H1 (cell line): ENCODE results near the gene SOBP. TPM values are rescaled to one million over a fixed set of nuclear protein-coding genes. Genes with fewer than 3 reads are reported as not detected.

Experiments
- CTCF ChIA-PET: fragments of 300-600 bp; sonication (Branson Sonifier 250); formaldehyde crosslinking; loops from one replicate; lab custom pipeline; 2021; ENCODE audit not compliant: partially characterized antibody; lab: Charles Lee
- POLR2A ChIA-PET: fragments of 300-600 bp; sonication (Branson Sonifier 250); formaldehyde crosslinking; loops from one replicate; lab custom pipeline; 2021; ENCODE audit warnings: inconsistent platforms; ENCODE audit not compliant: partially characterized antibody; lab: Charles Lee
- DNase-seq, 2 experiments: peaks; one replicate each; pipeline versions ENCODE4 v3.0.0 to v3.0.0-alpha.2; 2010 to 2022; ENCODE audit warnings: low spot score in 2 of 2, low read depth in 1 of 2, mixed read lengths in 1 of 2
- FAIRE-seq: peaks from 2 replicates; lab custom pipeline; 2011; peaks lifted over from hg19 to GRCh38; lab: Jason Lieb, UNC
- H2AFZ ChIP-seq: 2 replicates; pipeline ENCODE4 v1.8.1; 2012; ENCODE audit warnings: low read length, inconsistent platforms
- H2AK5ac ChIP-seq: 2 replicates; pipeline ENCODE4 v1.6.1; 2013; ENCODE audit warnings: low read depth, low read length
- H2BK120ac ChIP-seq: replicated peaks from 2 replicates; pipeline ENCODE3; 2013; ENCODE audit warnings: low read depth, low read length, inconsistent platforms
- H2BK12ac ChIP-seq: 2 replicates; pipeline ENCODE4 v1.6.1; 2013; ENCODE audit warnings: low read depth, low read length
- H2BK15ac ChIP-seq: 2 replicates; pipeline ENCODE4 v1.6.1; 2013; ENCODE audit warnings: low read length
- H2BK20ac ChIP-seq: 2 replicates; pipeline ENCODE4 v1.6.1; 2013; ENCODE audit warnings: low read length
- H2BK5ac ChIP-seq: 2 replicates; pipeline ENCODE4 v1.6.1; 2013; ENCODE audit warnings: low read depth, low read length
- H3K14ac ChIP-seq: 2 replicates; pipeline ENCODE4 v1.6.1; 2013; ENCODE audit warnings: inconsistent platforms; ENCODE audit not compliant: insufficient read length
- H3K18ac ChIP-seq: 2 replicates; pipeline ENCODE4 v1.6.1; 2013; ENCODE audit warnings: low read length; ENCODE audit errors: extremely low read depth
- H3K23ac ChIP-seq: 2 replicates; pipeline ENCODE4 v1.6.1; 2013; ENCODE audit warnings: inconsistent platforms; ENCODE audit not compliant: insufficient read length
- H3K23me2 ChIP-seq: 2 replicates; pipeline ENCODE4 v1.6.1; 2013; ENCODE audit warnings: low read depth, low read length
- H3K27ac ChIP-seq: 2 replicates; pipeline ENCODE4 v1.6.1; 2011; ENCODE audit warnings: low read depth, low read length, inconsistent platforms
- H3K27me3 ChIP-seq, 4 experiments: replicated peaks in 1 of 4; 1 replicate in 1 of 4; 2 replicates in 3 of 4; pipeline versions ENCODE4 v1.6.1 to v1.8.1; 2011 to 2013; ENCODE audit warnings: low read length in 3 of 4, mild to moderate bottlenecking in 3 of 4, inconsistent platforms in 2 of 4, mixed read lengths in 2 of 4, moderate library complexity in 1 of 4; ENCODE audit not compliant: control insufficient read depth in 3 of 4, insufficient read depth in 3 of 4; ENCODE audit errors: extremely low read depth in 1 of 4
- H3K36me3 ChIP-seq, 4 experiments: 2 replicates each; pipeline versions ENCODE4 v1.6.1 to v1.8.1; 2011 to 2013; ENCODE audit warnings: mild to moderate bottlenecking in 4 of 4, low read length in 3 of 4, moderate library complexity in 2 of 4, control low read depth in 1 of 4, inconsistent platforms in 1 of 4; ENCODE audit not compliant: insufficient read depth in 4 of 4, control insufficient read depth in 2 of 4
- H3K4ac ChIP-seq: replicated peaks from 2 replicates; pipeline ENCODE3; 2013; ENCODE audit warnings: low read length, low read depth, mixed read lengths, inconsistent platforms; ENCODE audit not compliant: insufficient read length
- H3K4me1 ChIP-seq, 4 experiments: replicated peaks in 1 of 4; 1 replicate in 1 of 4; 2 replicates in 3 of 4; pipeline versions ENCODE4 v1.6.1 to v1.8.1; 2011 to 2013; ENCODE audit warnings: low read length in 3 of 4, inconsistent platforms in 2 of 4, mixed read lengths in 1 of 4; ENCODE audit not compliant: insufficient read depth in 4 of 4, control insufficient read depth in 3 of 4
- H3K4me2 ChIP-seq, 2 experiments: 2 replicates each; pipeline versions ENCODE4 v1.6.1 to v1.8.1; 2011 to 2013; ENCODE audit warnings: low read depth in 2 of 2, low read length in 2 of 2, control low read depth in 1 of 2, inconsistent platforms in 1 of 2, mild to moderate bottlenecking in 1 of 2; ENCODE audit not compliant: insufficient read depth in 1 of 2
- H3K4me3 ChIP-seq, 4 experiments: fragments of 200-600, 300-600 bp in 1 of 4; sonication (generic), shearing (Covaris generic), sonication (Bioruptor Twin) in 1 of 4; 2 replicates each; pipeline versions ENCODE4 v1.5.1 to v1.8.1; 2011 to 2016; ENCODE audit warnings: low read length in 4 of 4, low read depth in 3 of 4, control low read depth in 2 of 4, inconsistent platforms in 2 of 4, mild to moderate bottlenecking in 2 of 4, mixed read lengths in 1 of 4, moderate library complexity in 1 of 4; ENCODE audit not compliant: insufficient read depth in 2 of 4; ENCODE audit errors: extremely low read depth in 1 of 4
- H3K56ac ChIP-seq: replicated peaks from 2 replicates; pipeline ENCODE3; 2013; ENCODE audit warnings: low read depth, mild to moderate bottlenecking, mixed read lengths, low read length, inconsistent platforms; ENCODE audit not compliant: insufficient read length
- H3K79me1 ChIP-seq: 2 replicates; pipeline ENCODE4 v1.6.1; 2013; ENCODE audit warnings: low read depth, low read length, control low read depth
- H3K79me2 ChIP-seq, 2 experiments: 2 replicates each; pipeline versions ENCODE4 v1.6.1 to v1.8.1; 2012 to 2013; ENCODE audit warnings: low read length in 2 of 2, mild to moderate bottlenecking in 2 of 2, inconsistent platforms in 1 of 2; ENCODE audit not compliant: insufficient read depth in 2 of 2, control insufficient read depth in 1 of 2
- H3K9ac ChIP-seq, 4 experiments: replicated peaks in 1 of 4; 1 replicate in 1 of 4; 2 replicates in 3 of 4; pipeline versions ENCODE4 v1.6.1 to v1.8.1; 2011 to 2013; ENCODE audit warnings: low read depth in 3 of 4, low read length in 3 of 4, control low read depth in 2 of 4, mild to moderate bottlenecking in 2 of 4, moderate library complexity in 2 of 4, inconsistent platforms in 1 of 4; ENCODE audit errors: extremely low read depth in 1 of 4
- H3K9me3 ChIP-seq, 2 experiments: 2 replicates each; pipeline versions ENCODE4 v1.6.1 to v1.8.1; 2012 to 2013; ENCODE audit warnings: mild to moderate bottlenecking in 2 of 2, moderate library complexity in 2 of 2, control low read depth in 1 of 2, inconsistent platforms in 1 of 2, low read depth in 1 of 2, low read length in 1 of 2, mixed read lengths in 1 of 2; ENCODE audit not compliant: insufficient read depth in 2 of 2
- H4K20me1 ChIP-seq, 2 experiments: replicated peaks in 1 of 2; 2 replicates each; pipeline versions ENCODE3 to v1.8.1; 2011 to 2013; ENCODE audit warnings: inconsistent platforms in 2 of 2, low read length in 2 of 2, mild to moderate bottlenecking in 1 of 2; ENCODE audit not compliant: insufficient read depth in 2 of 2, control insufficient read depth in 1 of 2
- H4K5ac ChIP-seq: 2 replicates; pipeline ENCODE4 v1.6.1; 2013; ENCODE audit warnings: low read length, low read depth, mixed read lengths, inconsistent platforms; ENCODE audit not compliant: insufficient read length
- H4K8ac ChIP-seq: 2 replicates; pipeline ENCODE4 v1.8.0; 2013; ENCODE audit warnings: mild to moderate bottlenecking, moderate library complexity, low read length, inconsistent platforms; ENCODE audit not compliant: insufficient read depth; ENCODE audit errors: extremely low read depth
- H4K91ac ChIP-seq: replicated peaks from 2 replicates; pipeline ENCODE3; 2013; ENCODE audit warnings: low read length, mixed read lengths, inconsistent platforms; ENCODE audit not compliant: insufficient read length
- CBX8 ChIP-seq: fragments of 300-800, 300-1000 bp; sonication (generic); IDR thresholded peaks from 2 replicates; pipeline ENCODE4 v1.7.1; 2016; ENCODE audit warnings: low read depth, low read length, borderline replicate concordance
- E2F6 ChIP-seq: IDR thresholded peaks from 2 replicates; pipeline ENCODE4 v1.6.1; 2012; ENCODE audit warnings: inconsistent platforms
- HDAC6 ChIP-seq: IDR thresholded peaks from one replicate; pipeline ENCODE4 v1.7.1; 2012; ENCODE audit warnings: low read depth, mild to moderate bottlenecking, inconsistent platforms, low read length, moderate library complexity
- SRF ChIP-seq: IDR thresholded peaks from 2 replicates; pipeline ENCODE4 v1.6.1; 2011; ENCODE audit warnings: mild to moderate bottlenecking, low read depth, low read length, moderate library complexity
- TAF1 ChIP-seq: IDR thresholded peaks from 2 replicates; pipeline ENCODE4 v1.6.1; 2011; ENCODE audit warnings: mild to moderate bottlenecking, low read depth, low read length
- TCF12 ChIP-seq: IDR thresholded peaks from 2 replicates; pipeline ENCODE4 v1.6.1; 2011; ENCODE audit warnings: low read depth, mild to moderate bottlenecking, low read length
- ZNF274 ChIP-seq: IDR thresholded peaks from 2 replicates; pipeline ENCODE4 v1.7.0; 2012; ENCODE audit warnings: low read length, borderline replicate concordance; ENCODE audit errors: extremely low read depth
- WGBS, 2 experiments: shearing (Covaris generic) in 1 of 2; methylation state at CpG; one replicate each; pipeline versions ENCODE4 v1.1.6 to v1.1.7; 2013 to 2015; ENCODE audit warnings: low lambda C conversion rate in 2 of 2, mixed read lengths in 2 of 2, inconsistent platforms in 1 of 2, low coverage in 1 of 2, missing lambda C conversion rate in 1 of 2; ENCODE audit not compliant: insufficient replicate concordance in 2 of 2, insufficient coverage in 1 of 2, insufficient read length in 1 of 2; ENCODE audit errors: extremely low coverage in 1 of 2, missing lambda C conversion rate in 1 of 2; 5-methylcytosine and 5-hydroxymethylcytosine counted together
- polyA plus RNA-seq, 7 experiments: library from polyadenylated mRNA; depleted of rRNA in 3 of 7; stranded (reverse) in 5 of 7; unstranded in 2 of 7; fragments of >200 nt in 5 of 7; fragments of 200-250 nt in 2 of 7; gene quantifications; 1 replicate in 5 of 7; 2 replicates in 1 of 7; 4 replicates in 1 of 7; pipeline versions ENCODE4 v1.2.1 to v1.2.3, GENCODE V29; 2011 to 2013; ENCODE audit warnings: missing spikeins in 2 of 7, mixed read lengths in 2 of 7
- total RNA-seq: library from RNA; stranded (reverse); fragmentation: NEBNext Ultra II Directional; extraction: Animal tissue kit (Norgen Biotek cat#: 25700); gene quantifications from 2 replicates; pipeline ENCODE4 v1.2.1, GENCODE V29; 2021

The SOBP gene
- total and polyA plus RNA-seq, 2 of the 8 experiments (the other 6 are each of a cell fraction or from before 2014, with no cell fraction given) = 0.45 to 6.2 TPM

GRCh38 chr6:107709341-107709740, 219.4 kb downstream of the SOBP start:
- H3K9me3 ChIP-seq = no peaks in the 10 kb centered on the region
- no peaks in the 10 kb centered on the region for H3K27me3 ChIP-seq
- no peak overlapping the region for H3K14ac ChIP-seq
- no peak overlapping the region for H3K23ac ChIP-seq
- H2BK12ac ChIP-seq = no peak overlapping the region
- no peak overlapping the region for H2BK5ac ChIP-seq
- DNase-seq (no peak), FAIRE-seq (no peak)
- no peaks in the 10 kb centered on the region for H3K36me3 ChIP-seq
- ChIA-PET CTCF (interaction anchor here (0.8 to 2.1 kb wide), 7 partner anchors 12 to 138 kb away, joined by 3 to 10 read pairs (median 3); no protein-coding TSS in a partner anchor), POLR2A (no interaction called here)
- H3K27ac ChIP-seq = no peak overlapping the region
- H3K18ac ChIP-seq = no peak overlapping the region
- no peak overlapping the region for H3K56ac ChIP-seq
- no peak overlapping the region for H4K5ac ChIP-seq
- no peaks in the 10 kb centered on the region for H3K79me2 ChIP-seq
- no peak overlapping the region for H3K4me2 ChIP-seq
- no peaks in the 10 kb centered on the region for H3K23me2 ChIP-seq
- H3K4me3 ChIP-seq = no peak overlapping the region
- H3K9ac ChIP-seq = no peak overlapping the region
- H2AFZ ChIP-seq = no peak overlapping the region
- no peak overlapping the region for H2AK5ac ChIP-seq
- 90% methylated on average over 7 of the region's 7 CpGs; no CpG with 5 or more reads in 1 of the 2 experiments for WGBS, 2 experiments
- H4K20me1 ChIP-seq = no peaks in the 10 kb centered on the region
- no peak overlapping the region for H2BK20ac ChIP-seq
- peaks cover 0 to 3% (median 0%) of the 10 kb centered on the region in 4 experiments; a peak in 3 of 7 replicates for H3K4me1 ChIP-seq
- H4K91ac ChIP-seq = no peak overlapping the region
- H3K79me1 ChIP-seq = no peaks in the 10 kb centered on the region
- no peak overlapping the region for H2BK120ac ChIP-seq
- H4K8ac ChIP-seq = no peak overlapping the region
- no peak overlapping the region for H2BK15ac ChIP-seq
- no peak overlapping the region for H3K4ac ChIP-seq
- TF ChIP-seq ZNF274 = no peak
- TF ChIP-seq CBX8 = no peak
- no peak for TF ChIP-seq E2F6
- TF ChIP-seq TCF12 = no peak
- no peak for TF ChIP-seq HDAC6
- no peak for TF ChIP-seq SRF
- no peak for TF ChIP-seq TAF1
